ENCODE data around the gene LRRC49.

Gene LRRC49

DNA sequence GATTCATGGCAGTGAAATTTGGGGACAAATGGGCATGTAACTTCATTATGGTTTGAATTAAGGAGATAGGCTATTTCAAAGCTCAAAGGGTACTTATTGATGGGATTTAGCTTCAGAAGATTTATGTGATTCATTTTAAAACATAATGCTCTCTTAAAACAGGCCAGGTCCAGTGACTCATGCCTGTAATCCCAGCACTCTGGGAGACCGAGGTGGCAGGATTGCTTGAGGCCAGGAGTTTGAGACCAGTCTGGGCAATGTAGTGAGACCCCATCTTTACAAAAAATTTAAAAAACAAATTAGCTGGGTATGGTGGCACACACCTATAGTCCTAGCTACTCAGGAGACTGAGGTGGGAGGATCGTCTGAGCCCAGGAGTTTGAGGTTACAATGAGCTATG is 11.8 kb upstream of the LRRC49 start:
- TF ChIP-seq, protein P1, sequence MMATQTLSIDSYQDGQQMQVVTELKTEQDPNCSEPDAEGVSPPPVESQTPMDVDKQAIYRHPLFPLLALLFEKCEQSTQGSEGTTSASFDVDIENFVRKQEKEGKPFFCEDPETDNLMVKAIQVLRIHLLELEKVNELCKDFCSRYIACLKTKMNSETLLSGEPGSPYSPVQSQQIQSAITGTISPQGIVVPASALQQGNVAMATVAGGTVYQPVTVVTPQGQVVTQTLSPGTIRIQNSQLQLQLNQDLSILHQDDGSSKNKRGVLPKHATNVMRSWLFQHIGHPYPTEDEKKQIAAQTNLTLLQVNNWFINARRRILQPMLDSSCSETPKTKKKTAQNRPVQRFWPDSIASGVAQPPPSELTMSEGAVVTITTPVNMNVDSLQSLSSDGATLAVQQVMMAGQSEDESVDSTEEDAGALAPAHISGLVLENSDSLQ (IDR thresholded peaks at IDR 0.05), result no peak
- TF ChIP-seq TARDBP (IDR thresholded peaks at IDR 0.05), result no peak
- no peak for TF ChIP-seq L3MBTL2 (conservative IDR thresholded peaks at IDR 0.05)
- TF ChIP-seq NFRKB (IDR thresholded peaks at IDR 0.05), result no peak
- no peak for TF ChIP-seq FOXA1 (IDR thresholded peaks at IDR 0.05)
- TF ChIP-seq ARNT (IDR thresholded peaks at IDR 0.05), result no peak
- TF ChIP-seq CTBP1 (IDR thresholded peaks at IDR 0.05; ENCODE audit: borderline replicate concordance), result no peak
- DNase-seq (ENCODE audit: extremely low spot score), result no peak
- CTCF ChIA-PET, result no interaction called here
- POLR2A ChIA-PET, result interaction anchor here (1.6 kb wide), 1 partner anchor 11 kb away, joined by 4 read pairs; no protein-coding TSS in a partner anchor

DNA sequence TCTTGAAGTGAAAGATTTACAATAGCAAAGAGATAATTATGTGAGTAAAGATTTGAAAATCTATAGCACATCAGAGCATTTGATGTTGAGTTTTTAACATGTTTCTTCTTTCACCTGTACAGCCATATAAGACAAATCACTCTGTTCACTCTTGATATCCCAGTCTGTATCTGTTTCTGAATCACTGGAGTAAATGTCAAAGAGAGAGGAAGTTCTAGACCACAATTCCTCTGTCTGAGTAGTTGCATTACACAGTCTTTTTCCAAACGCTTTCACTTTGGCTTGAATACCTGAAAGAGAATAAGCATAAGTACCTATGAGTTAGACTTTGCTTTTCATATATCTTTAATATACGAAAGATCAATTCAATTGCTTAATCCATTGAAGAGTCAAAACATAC is 10.3 kb upstream of the LRRC49 start:
- ChIA-PET CTCF (interaction anchor here (1.2 kb wide), 1 partner anchor 58 kb away, joined by 4 read pairs; no protein-coding TSS in a partner anchor), POLR2A (no interaction called here)
- no peak for DNase-seq (ENCODE audit: extremely low spot score)
- TF ChIP-seq BHLHE40 (IDR thresholded peaks at IDR 0.05; ENCODE audit: borderline replicate concordance) (no peak), FOXA1 (IDR thresholded peaks at IDR 0.05) (no peak), NFRKB (IDR thresholded peaks at IDR 0.05) (no peak), FOXM1 (IDR thresholded peaks at IDR 0.05; ENCODE audit: borderline replicate concordance) (no peak), FOXK2 (IDR thresholded peaks at IDR 0.05) (no peak), SP1 (IDR thresholded peaks at IDR 0.05) (no peak), ARNT (IDR thresholded peaks at IDR 0.05) (no peak), L3MBTL2 (conservative IDR thresholded peaks at IDR 0.05) (no peak), TARDBP (IDR thresholded peaks at IDR 0.05) (no peak), ZNF384 (IDR thresholded peaks at IDR 0.05) (no peak), HDGF (IDR thresholded peaks at IDR 0.05; ENCODE audit: borderline replicate concordance) (no peak), CTBP1 (IDR thresholded peaks at IDR 0.05; ENCODE audit: borderline replicate concordance) (no peak), LEF1 (IDR thresholded peaks at IDR 0.05; ENCODE audit: borderline replicate concordance) (no peak), ELF4 (IDR thresholded peaks at IDR 0.05) (no peak), SUZ12 (IDR thresholded peaks at IDR 0.05) (no peak)
- TF ChIP-seq, protein P1 (IDR thresholded peaks at IDR 0.05), result no peak

DNA sequence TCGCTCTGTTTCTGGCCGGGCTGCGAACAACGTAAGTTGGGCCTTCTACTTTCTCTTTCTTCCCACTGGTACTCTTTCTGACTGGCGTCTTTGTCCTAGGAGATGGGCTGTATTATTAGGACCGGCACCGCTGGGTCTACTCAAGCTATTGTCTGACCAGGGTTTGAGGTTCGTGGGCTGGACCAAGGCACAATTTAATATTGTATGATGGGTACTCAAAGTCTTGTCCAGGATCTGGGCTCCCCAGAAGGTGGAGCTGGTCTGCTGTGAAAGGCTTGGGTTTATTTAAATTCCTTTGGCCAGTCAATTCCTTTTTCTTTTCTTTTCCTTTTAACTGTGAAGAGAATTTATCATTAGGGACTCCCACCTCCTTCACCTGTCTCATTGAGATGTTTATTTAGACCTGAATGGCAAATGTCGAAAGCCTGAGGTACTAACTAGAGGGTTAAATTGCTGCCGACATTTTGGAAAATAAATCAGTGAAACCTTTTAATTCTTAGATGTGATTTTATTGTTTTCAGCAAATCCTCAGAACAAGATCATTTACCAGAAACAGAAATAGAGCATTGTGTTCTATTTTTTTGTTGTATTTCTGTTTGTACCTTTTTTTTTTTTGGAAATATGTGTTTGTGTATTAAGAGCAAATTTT is 410 bp downstream of the LRRC49 start:
- peak; percentile 26 for DNase-seq (ENCODE audit: extremely low spot score)
- ChIA-PET POLR2A (interaction anchor here (1.4 to 1.5 kb wide), 2 partner anchors 37 to 63 kb away, joined by 3 to 5 read pairs; no protein-coding TSS in a partner anchor), CTCF (interaction anchor here (0.6 kb wide), 1 partner anchor 325 kb away, joined by 9 read pairs; no protein-coding TSS in a partner anchor)
- TF ChIP-seq ARNT (IDR thresholded peaks at IDR 0.05), result no peak
- TF ChIP-seq, protein P1 (IDR thresholded peaks at IDR 0.05), result no peak
- no peak for TF ChIP-seq FOXM1 (IDR thresholded peaks at IDR 0.05; ENCODE audit: borderline replicate concordance)

DNA sequence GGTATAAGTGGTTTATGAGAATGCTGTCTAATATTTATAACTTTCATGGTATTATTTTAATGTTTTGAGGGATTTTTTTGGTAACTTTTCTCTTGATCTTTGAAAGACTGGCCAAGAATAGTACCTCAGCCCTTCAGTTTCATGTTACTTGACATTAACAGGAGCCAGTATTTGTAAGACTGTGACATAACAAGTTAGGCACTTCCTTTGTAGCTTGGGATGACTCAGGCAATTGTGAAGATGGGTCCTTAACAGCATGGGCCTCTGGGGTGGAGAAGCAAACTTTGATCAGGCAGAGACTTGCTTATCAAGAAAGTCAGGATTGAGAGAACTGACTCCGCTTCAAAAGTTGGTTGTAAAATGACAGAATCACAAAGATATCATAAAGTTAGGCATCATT is 9.5 kb downstream of the LRRC49 start:
- DNase-seq (ENCODE audit: extremely low spot score), result no peak
- no peak for TF ChIP-seq TARDBP (IDR thresholded peaks at IDR 0.05)
- no peak for TF ChIP-seq ZNF384 (IDR thresholded peaks at IDR 0.05)
- TF ChIP-seq, protein P1 (IDR thresholded peaks at IDR 0.05), result no peak
- TF ChIP-seq BHLHE40 (IDR thresholded peaks at IDR 0.05; ENCODE audit: borderline replicate concordance), result no peak
- TF ChIP-seq SUZ12 (IDR thresholded peaks at IDR 0.05), result no peak
- TF ChIP-seq L3MBTL2 (conservative IDR thresholded peaks at IDR 0.05), result no peak
- no peak for TF ChIP-seq FOXA1 (IDR thresholded peaks at IDR 0.05)
- TF ChIP-seq CTBP1 (IDR thresholded peaks at IDR 0.05; ENCODE audit: borderline replicate concordance), result no peak
- TF ChIP-seq FOXM1 (IDR thresholded peaks at IDR 0.05; ENCODE audit: borderline replicate concordance), result no peak
- TF ChIP-seq SP1 (IDR thresholded peaks at IDR 0.05), result no peak
- no peak for TF ChIP-seq ELF4 (IDR thresholded peaks at IDR 0.05)
- TF ChIP-seq LEF1 (IDR thresholded peaks at IDR 0.05; ENCODE audit: borderline replicate concordance), result no peak
- no peak for TF ChIP-seq ARNT (IDR thresholded peaks at IDR 0.05)
- no peak for TF ChIP-seq FOXK2 (IDR thresholded peaks at IDR 0.05)
- TF ChIP-seq NFRKB (IDR thresholded peaks at IDR 0.05), result no peak
- TF ChIP-seq HDGF (IDR thresholded peaks at IDR 0.05; ENCODE audit: borderline replicate concordance), result no peak
- ChIA-PET CTCF (interaction anchor here (0.6 kb wide), 1 partner anchor 1385 kb away, joined by 3 read pairs; no protein-coding TSS in a partner anchor), POLR2A (no interaction called here)

DNA sequence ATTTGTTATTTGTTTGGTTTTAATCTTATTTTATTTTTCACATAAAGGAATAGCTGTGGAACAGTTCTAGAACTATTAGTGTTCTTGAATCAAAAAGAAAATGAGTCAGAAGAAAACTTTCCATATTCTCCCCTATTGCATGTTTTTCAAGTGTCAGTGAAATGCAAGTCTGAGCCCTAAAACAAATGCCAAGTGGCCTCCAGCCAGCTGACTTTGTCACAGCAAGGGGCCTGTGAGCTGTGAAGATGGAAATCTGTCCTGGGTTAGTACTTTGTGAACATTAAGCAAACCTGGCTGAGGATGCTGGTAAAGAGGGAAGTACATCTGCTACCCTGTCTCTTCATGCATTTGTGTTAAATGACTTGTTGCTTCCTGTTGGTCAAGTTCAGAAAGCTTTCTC is 14.2 kb downstream of the LRRC49 start:
- POLR2A ChIA-PET, result interaction anchor here (1.2 kb wide), 1 partner anchor 53 kb away, joined by 3 read pairs; the partner anchor contains the start of gene LARP6
- CTCF ChIA-PET, result interaction anchor here (1.1 kb wide), 1 partner anchor 9 kb away, joined by 3 read pairs; no protein-coding TSS in a partner anchor
- DNase-seq (ENCODE audit: extremely low spot score), result no peak
- TF ChIP-seq CTBP1 (IDR thresholded peaks at IDR 0.05; ENCODE audit: borderline replicate concordance) (no peak), FOXM1 (IDR thresholded peaks at IDR 0.05; ENCODE audit: borderline replicate concordance) (no peak), FOXA1 (IDR thresholded peaks at IDR 0.05) (no peak), SUZ12 (IDR thresholded peaks at IDR 0.05) (no peak), ELF4 (IDR thresholded peaks at IDR 0.05) (no peak)
